Kidney epithelial cell (primary cell): ENCODE measurements around the gene CYP2W1. TPM values are rescaled to one million over a fixed set of nuclear protein-coding genes. Genes with fewer than 3 reads are reported as not detected.

Source experiments
- DNase-seq: peaks from one replicate; pipeline ENCODE4 v3.0.0-alpha.2; 2010; ENCODE audit warnings: low read depth
- H3K27me3 ChIP-seq: 2 replicates; pipeline ENCODE4 v1.6.0; 2011; ENCODE audit warnings: low read length; ENCODE audit not compliant: control insufficient read depth, insufficient read depth
- H3K36me3 ChIP-seq: 2 replicates; pipeline ENCODE4 v1.5.1; 2011; ENCODE audit warnings: low read length; ENCODE audit not compliant: control insufficient read depth, insufficient read depth
- H3K4me3 ChIP-seq: 2 replicates; pipeline ENCODE4 v1.5.1; 2011; ENCODE audit warnings: low read depth, mild to moderate bottlenecking, control low read depth, low read length
- CTCF ChIP-seq: IDR thresholded peaks from 2 replicates; pipeline ENCODE4 v1.5.1; 2011; ENCODE audit warnings: mild to moderate bottlenecking, moderate library complexity, low read length, control low read depth, inconsistent platforms; ENCODE audit not compliant: insufficient read depth, poor library complexity, severe bottlenecking
- total RNA-seq: library from RNA; depleted of rRNA; stranded (reverse); fragments of >200 nt; gene quantifications from 2 replicates; pipeline ENCODE4 v1.2.3, GENCODE V29; 2015

The CYP2W1 gene
- total RNA-seq, 1 donor from 2014 or later = not detected

DNA sequence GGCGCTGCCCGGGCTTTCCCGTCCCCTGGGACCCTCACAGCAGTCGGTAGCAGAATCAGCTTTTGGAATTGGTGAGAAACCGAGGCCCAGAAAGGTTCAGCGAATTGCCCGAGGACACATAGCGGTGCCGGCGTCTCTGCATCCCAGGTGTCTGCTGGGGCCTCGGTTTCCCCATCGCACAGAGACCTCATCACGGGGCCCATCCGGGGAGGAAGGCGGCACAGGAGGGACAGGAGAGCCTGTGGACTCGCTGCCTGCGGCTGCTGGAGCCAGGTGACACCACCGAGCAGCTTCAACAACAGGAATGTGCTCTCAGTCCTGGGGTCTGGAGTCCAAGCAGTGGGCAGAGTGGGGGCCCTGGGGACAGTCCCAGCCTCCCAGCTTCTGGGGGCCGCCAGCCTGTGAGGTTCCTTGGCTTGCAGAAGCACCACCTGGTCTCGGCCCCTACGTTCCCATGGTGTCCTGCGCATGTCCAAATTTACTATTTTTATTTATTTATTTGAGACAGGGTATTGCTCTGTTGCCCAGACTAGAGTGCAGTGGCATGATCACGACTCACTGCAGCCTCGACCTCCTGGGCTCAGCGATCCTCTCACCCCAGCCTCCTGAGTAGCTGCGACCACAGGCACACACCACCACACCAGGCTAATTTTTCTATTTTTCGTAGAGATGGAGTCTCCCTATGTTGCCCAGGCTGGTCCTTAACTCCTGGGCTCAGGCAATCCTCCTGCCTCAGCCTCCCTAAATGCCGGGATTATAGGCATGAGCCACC, 7.1 kb upstream of the CYP2W1 start:
- Histone ChIP-seq H3K36me3 (peaks cover 3% of the 10 kb centered on the region), H3K4me3 (peak overlapping the region; percentile 97), H3K27me3 (no peaks in the 10 kb centered on the region)
- DNase-seq = no peak
- no peak for TF ChIP-seq CTCF

DNA sequence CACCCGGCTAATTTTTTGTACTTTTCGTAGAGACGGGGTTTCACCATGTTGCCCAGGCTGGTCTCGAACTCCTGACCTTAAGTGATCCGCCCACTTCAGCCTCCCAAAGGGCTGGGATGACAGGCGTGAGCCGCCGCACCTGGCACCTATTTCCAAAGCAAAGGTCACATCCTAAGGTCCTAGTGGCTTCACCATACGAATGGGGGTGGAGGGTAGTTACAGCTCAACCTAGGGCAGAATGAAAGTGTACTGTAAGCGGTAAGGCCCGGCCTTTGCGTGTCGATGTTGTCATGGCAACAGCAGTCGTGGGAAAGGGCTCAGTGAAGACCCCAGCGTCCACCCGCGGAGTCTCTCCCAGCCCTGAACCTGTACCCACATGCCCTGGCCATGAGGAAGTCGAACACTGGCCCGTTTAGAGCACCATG, 6.1 kb upstream of the CYP2W1 start:
- H3K27me3 ChIP-seq = no peaks in the 10 kb centered on the region
- no peak for TF ChIP-seq CTCF
- peaks cover 2% of the 10 kb centered on the region for H3K36me3 ChIP-seq

GRCh38 chr7:977326-978048, 5.5 kb upstream of the CYP2W1 start:
- no peaks in the 10 kb centered on the region for H3K27me3 ChIP-seq
- no peaks in the 10 kb centered on the region for H3K36me3 ChIP-seq
- DNase-seq = peak; percentile 74
- no peak for TF ChIP-seq CTCF
- H3K4me3 ChIP-seq = no peak overlapping the region

More for the DNA sequence above, 6.1 kb upstream of the CYP2W1 start:
- no peak overlapping the region for H3K4me3 ChIP-seq
- no peak for DNase-seq

- no peak overlapping the region for H3K4me3 ChIP-seq
- H3K27me3 ChIP-seq = no peaks in the 10 kb centered on the region
- H3K36me3 ChIP-seq = no peaks in the 10 kb centered on the region
- no peak for DNase-seq
- no peak for TF ChIP-seq CTCF
These were observed 5.0 kb upstream of the CYP2W1 start for GRCh38 chr7:978049-978346.

GRCh38 chr7:978416-979091, 4.4 kb upstream of the CYP2W1 start:
- no peak for TF ChIP-seq CTCF
- no peaks in the 10 kb centered on the region for H3K27me3 ChIP-seq
- DNase-seq = no peak
- no peaks in the 10 kb centered on the region for H3K36me3 ChIP-seq
- H3K4me3 ChIP-seq = no peak overlapping the region
